ENCODE data around the gene PTPRD. TPM values are rescaled to one million over a fixed set of nuclear protein-coding genes. Genes with fewer than 3 reads are reported as not detected.

Gene PTPRD
- total RNA-seq, 1 donor from 2014 or later = 532 TPM

DNA sequence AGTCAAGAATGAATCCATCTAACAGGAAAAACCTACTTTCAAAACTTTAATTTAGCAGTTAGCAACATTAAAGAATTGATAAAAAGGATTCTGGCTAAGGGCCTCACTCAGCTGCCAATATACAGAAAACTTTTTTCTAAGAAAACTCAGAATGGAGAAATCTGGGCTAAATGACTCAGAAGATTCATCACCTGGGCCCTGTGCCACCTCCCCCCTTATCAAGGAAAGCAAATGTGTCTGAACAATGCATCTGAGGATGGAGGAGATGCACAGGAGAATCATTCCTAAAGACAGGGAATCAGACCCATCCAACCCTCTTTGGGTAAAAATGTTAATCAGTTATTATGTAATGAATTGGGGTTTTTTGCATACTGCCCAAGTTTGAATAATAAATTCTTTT is 2221.2 kb downstream of the PTPRD start:
- Mint-ChIP-seq H3K27me3 (ENCODE audit: unreplicated experiment) (peaks cover 2% of the 10 kb centered on the region), H3K4me3 (ENCODE audit: unreplicated experiment) (no peak overlapping the region), H3K9me3 (ENCODE audit: unreplicated experiment) (peaks cover 3% of the 10 kb centered on the region), H3K4me1 (ENCODE audit: low read depth, unreplicated experiment) (no peaks in the 10 kb centered on the region), H3K36me3 (ENCODE audit: unreplicated experiment) (peaks cover 5% of the 10 kb centered on the region), H3K27ac (ENCODE audit: unreplicated experiment) (no peak overlapping the region)
- no peak for DNase-seq
- TF ChIP-seq, protein P1, sequence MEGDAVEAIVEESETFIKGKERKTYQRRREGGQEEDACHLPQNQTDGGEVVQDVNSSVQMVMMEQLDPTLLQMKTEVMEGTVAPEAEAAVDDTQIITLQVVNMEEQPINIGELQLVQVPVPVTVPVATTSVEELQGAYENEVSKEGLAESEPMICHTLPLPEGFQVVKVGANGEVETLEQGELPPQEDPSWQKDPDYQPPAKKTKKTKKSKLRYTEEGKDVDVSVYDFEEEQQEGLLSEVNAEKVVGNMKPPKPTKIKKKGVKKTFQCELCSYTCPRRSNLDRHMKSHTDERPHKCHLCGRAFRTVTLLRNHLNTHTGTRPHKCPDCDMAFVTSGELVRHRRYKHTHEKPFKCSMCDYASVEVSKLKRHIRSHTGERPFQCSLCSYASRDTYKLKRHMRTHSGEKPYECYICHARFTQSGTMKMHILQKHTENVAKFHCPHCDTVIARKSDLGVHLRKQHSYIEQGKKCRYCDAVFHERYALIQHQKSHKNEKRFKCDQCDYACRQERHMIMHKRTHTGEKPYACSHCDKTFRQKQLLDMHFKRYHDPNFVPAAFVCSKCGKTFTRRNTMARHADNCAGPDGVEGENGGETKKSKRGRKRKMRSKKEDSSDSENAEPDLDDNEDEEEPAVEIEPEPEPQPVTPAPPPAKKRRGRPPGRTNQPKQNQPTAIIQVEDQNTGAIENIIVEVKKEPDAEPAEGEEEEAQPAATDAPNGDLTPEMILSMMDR (IDR thresholded peaks at IDR 0.05; ENCODE audit: partially characterized antibody, unreplicated experiment) = no peak

DNA sequence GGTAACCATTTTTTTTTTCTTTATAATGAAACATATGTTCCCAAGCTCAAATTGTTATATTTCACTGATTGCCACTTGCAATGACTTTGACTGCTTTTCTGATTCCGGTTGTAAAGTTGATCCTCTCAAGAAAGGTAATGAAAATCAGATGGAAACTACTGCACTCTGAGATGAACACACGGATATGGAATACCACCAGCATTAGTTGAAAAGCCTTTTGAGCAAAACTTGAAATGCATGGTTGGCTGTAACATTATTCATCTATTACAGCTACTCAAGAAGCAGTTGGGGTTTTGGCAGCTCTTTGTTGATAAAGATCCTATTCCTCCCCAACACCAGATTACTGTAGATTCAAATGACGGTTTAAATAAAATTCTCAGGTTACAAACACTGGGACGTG is 2221.7 kb downstream of the PTPRD start:
- Mint-ChIP-seq H3K27ac (ENCODE audit: unreplicated experiment) (no peak overlapping the region), H3K27me3 (ENCODE audit: unreplicated experiment) (peaks cover 4% of the 10 kb centered on the region), H3K4me3 (ENCODE audit: unreplicated experiment) (no peak overlapping the region), H3K9me3 (ENCODE audit: unreplicated experiment) (no peaks in the 10 kb centered on the region), H3K4me1 (ENCODE audit: low read depth, unreplicated experiment) (no peaks in the 10 kb centered on the region), H3K36me3 (ENCODE audit: unreplicated experiment) (peaks cover 5% of the 10 kb centered on the region)
- DNase-seq = no peak
- TF ChIP-seq, protein P1 (IDR thresholded peaks at IDR 0.05; ENCODE audit: partially characterized antibody, unreplicated experiment) = no peak

DNA sequence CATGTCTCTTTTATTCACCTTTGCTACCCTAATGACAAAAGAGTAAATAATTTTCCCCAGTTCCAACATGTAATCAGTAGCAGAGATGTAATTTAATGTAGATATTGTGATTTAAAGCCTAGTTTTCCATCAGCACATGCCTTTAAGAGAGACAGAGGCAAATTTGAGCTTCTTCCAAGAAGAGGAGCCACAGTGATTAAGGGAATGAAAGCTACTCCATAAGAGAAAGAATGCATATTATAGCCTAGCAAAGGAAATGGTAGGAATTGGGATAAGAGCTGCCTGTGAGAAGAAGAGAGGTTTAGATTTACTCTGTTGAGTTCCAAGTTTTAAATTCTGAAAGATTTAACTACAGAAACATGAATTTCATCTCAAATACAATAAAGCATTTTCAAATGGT is 2222.2 kb downstream of the PTPRD start:
- Mint-ChIP-seq H3K4me1 (ENCODE audit: low read depth, unreplicated experiment) (no peaks in the 10 kb centered on the region), H3K9me3 (ENCODE audit: unreplicated experiment) (no peaks in the 10 kb centered on the region), H3K27me3 (ENCODE audit: unreplicated experiment) (peaks cover 4% of the 10 kb centered on the region), H3K27ac (ENCODE audit: unreplicated experiment) (no peak overlapping the region), H3K4me3 (ENCODE audit: unreplicated experiment) (no peak overlapping the region), H3K36me3 (ENCODE audit: unreplicated experiment) (peaks cover 5% of the 10 kb centered on the region)
- TF ChIP-seq, protein P1 (IDR thresholded peaks at IDR 0.05; ENCODE audit: partially characterized antibody, unreplicated experiment) = no peak
- DNase-seq = no peak

DNA sequence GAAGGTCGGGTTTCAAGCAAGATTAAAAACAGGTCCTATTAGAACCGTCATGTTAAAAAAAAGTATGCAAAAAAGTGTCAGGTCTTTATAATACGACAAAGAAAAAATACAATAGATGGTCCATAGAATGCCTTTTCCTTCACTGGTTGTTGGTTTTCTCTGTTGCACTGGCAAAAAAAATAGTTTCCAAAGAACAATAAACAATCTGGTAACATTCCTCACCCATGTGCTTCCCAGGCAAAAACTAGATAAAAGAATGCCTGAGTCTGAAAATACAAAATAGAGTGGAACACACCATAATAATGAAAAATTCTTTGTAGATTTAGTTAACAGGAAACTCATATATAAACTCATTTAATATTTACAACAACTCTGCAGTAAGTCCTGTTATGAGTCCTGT is 2223.3 kb downstream of the PTPRD start:
- TF ChIP-seq, protein P1 (IDR thresholded peaks at IDR 0.05; ENCODE audit: partially characterized antibody, unreplicated experiment) = no peak
- no peak for DNase-seq
- Mint-ChIP-seq H3K27me3 (ENCODE audit: unreplicated experiment) (peaks cover 4% of the 10 kb centered on the region), H3K27ac (ENCODE audit: unreplicated experiment) (no peak overlapping the region), H3K9me3 (ENCODE audit: unreplicated experiment) (no peaks in the 10 kb centered on the region), H3K4me1 (ENCODE audit: low read depth, unreplicated experiment) (no peaks in the 10 kb centered on the region), H3K4me3 (ENCODE audit: unreplicated experiment) (no peak overlapping the region), H3K36me3 (ENCODE audit: unreplicated experiment) (peaks cover 5% of the 10 kb centered on the region)

DNA sequence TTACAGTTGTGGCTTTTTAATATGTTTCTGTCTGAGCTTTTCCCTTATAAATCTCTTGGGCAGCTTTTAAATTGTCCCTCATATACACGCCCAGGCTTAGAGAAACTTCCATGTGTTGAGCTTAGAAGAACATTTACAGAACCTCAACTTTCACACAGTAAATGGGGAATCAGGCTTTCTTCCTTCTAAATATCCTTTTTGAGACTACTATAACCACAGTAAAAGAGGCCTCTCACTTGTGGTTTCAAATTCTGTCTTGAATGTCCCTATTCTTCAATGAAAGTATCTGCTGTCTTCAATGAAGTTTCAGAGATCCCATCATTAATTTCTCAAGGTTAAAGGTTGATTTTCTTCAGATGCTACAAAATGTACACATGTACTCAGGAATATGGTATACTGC is 2224.7 kb downstream of the PTPRD start:
- TF ChIP-seq, protein P1 (IDR thresholded peaks at IDR 0.05; ENCODE audit: partially characterized antibody, unreplicated experiment) = no peak
- DNase-seq = no peak
- H3K4me3 Mint-ChIP-seq (ENCODE audit: unreplicated experiment) = no peak overlapping the region
- peaks cover 5% of the 10 kb centered on the region for H3K36me3 Mint-ChIP-seq (ENCODE audit: unreplicated experiment)
- no peaks in the 10 kb centered on the region for H3K9me3 Mint-ChIP-seq (ENCODE audit: unreplicated experiment)
- no peaks in the 10 kb centered on the region for H3K4me1 Mint-ChIP-seq (ENCODE audit: low read depth, unreplicated experiment)
- H3K27ac Mint-ChIP-seq (ENCODE audit: unreplicated experiment) = no peak overlapping the region
- peaks cover 4% of the 10 kb centered on the region for H3K27me3 Mint-ChIP-seq (ENCODE audit: unreplicated experiment)
